ENCODE results near the gene ZNF662. TPM values are rescaled to one million over a fixed set of nuclear protein-coding genes. Genes with fewer than 3 reads are reported as not detected.

The ZNF662 gene
- not detected in 2 replicates for total RNA-seq
- long read RNA-seq = 0 reads

GRCh38 chr3:42906070-42906847, at the start of gene ZNF662:
TSS of gene ZNF662 (plus strand) at chr3:42906142. CDS start at chr3:42908115, 1,973 bp downstream.
- H3K27me3 Mint-ChIP-seq (ENCODE audit: low read depth) = peaks cover 17% of the 10 kb centered on the region
- H3K27ac Mint-ChIP-seq (ENCODE audit: unreplicated experiment) = no peak within 1 kb of the TSS
- no peaks in the 10 kb centered on the region for H3K4me1 Mint-ChIP-seq
- TF ChIP-seq CTCF (conservative IDR thresholded peaks at IDR 0.05) = no peak
- no peak for DNase-seq (ENCODE audit: low read depth, low spot score)
- peaks cover 11% of the 10 kb centered on the region for H3K9me3 Mint-ChIP-seq
- H3K4me3 Mint-ChIP-seq = no peak within 1 kb of the TSS
- peaks cover 3% of the 10 kb centered on the region for H3K36me3 Mint-ChIP-seq (ENCODE audit: low read depth)

GRCh38 chr3:42856544-42856943, 49.4 kb upstream of the ZNF662 start:
- TF ChIP-seq CTCF (conservative IDR thresholded peaks at IDR 0.05) = no peak
- H3K4me1 Mint-ChIP-seq = no peaks in the 10 kb centered on the region
- DNase-seq (ENCODE audit: low read depth, low spot score) = no peak
- peaks cover 8% of the 10 kb centered on the region for H3K9me3 Mint-ChIP-seq
- H3K36me3 Mint-ChIP-seq (ENCODE audit: low read depth) = peaks cover 2% of the 10 kb centered on the region
- no peak overlapping the region for H3K4me3 Mint-ChIP-seq
- no peak overlapping the region for H3K27ac Mint-ChIP-seq (ENCODE audit: unreplicated experiment)
- peaks cover 24% of the 10 kb centered on the region for H3K27me3 Mint-ChIP-seq (ENCODE audit: low read depth)

GRCh38 chr3:42864321-42864950, 41.5 kb upstream of the ZNF662 start:
- Mint-ChIP-seq H3K27ac (ENCODE audit: unreplicated experiment) (peak overlapping the region; percentile 24), H3K4me1 (no peaks in the 10 kb centered on the region), H3K9me3 (peaks cover 10% of the 10 kb centered on the region), H3K4me3 (no peak overlapping the region), H3K27me3 (ENCODE audit: low read depth) (peaks cover 31% of the 10 kb centered on the region), H3K36me3 (ENCODE audit: low read depth) (peaks cover 2% of the 10 kb centered on the region)
- no peak for DNase-seq (ENCODE audit: low read depth, low spot score)
- TF ChIP-seq CTCF (conservative IDR thresholded peaks at IDR 0.05) = no peak

GRCh38 chr3:42865256-42865655, 40.7 kb upstream of the ZNF662 start:
- no peak for DNase-seq (ENCODE audit: low read depth, low spot score)
- no peak for TF ChIP-seq CTCF (conservative IDR thresholded peaks at IDR 0.05)
- Mint-ChIP-seq H3K27me3 (ENCODE audit: low read depth) (peaks cover 28% of the 10 kb centered on the region), H3K9me3 (peaks cover 6% of the 10 kb centered on the region), H3K36me3 (ENCODE audit: low read depth) (no peaks in the 10 kb centered on the region), H3K4me1 (no peaks in the 10 kb centered on the region), H3K27ac (ENCODE audit: unreplicated experiment) (no peak overlapping the region), H3K4me3 (no peak overlapping the region)

- no peaks in the 10 kb centered on the region for H3K36me3 Mint-ChIP-seq (ENCODE audit: low read depth)
- no peak overlapping the region for H3K27ac Mint-ChIP-seq (ENCODE audit: unreplicated experiment)
- DNase-seq (ENCODE audit: low read depth, low spot score) = no peak
- H3K4me1 Mint-ChIP-seq = no peaks in the 10 kb centered on the region
- no peak for TF ChIP-seq CTCF (conservative IDR thresholded peaks at IDR 0.05)
- H3K9me3 Mint-ChIP-seq = no peaks in the 10 kb centered on the region
- peaks cover 10% of the 10 kb centered on the region for H3K27me3 Mint-ChIP-seq (ENCODE audit: low read depth)
- no peak overlapping the region for H3K4me3 Mint-ChIP-seq
Observed at GRCh38 chr3:42867138-42867537, 38.8 kb upstream of the ZNF662 start.
